Measurements from ENCODE around the gene JAG1. TPM values are rescaled to one million over a fixed set of nuclear protein-coding genes. Genes with fewer than 3 reads are reported as not detected.

Gene JAG1
- total RNA-seq, 1 donor from 2014 or later: 172 TPM

DNA sequence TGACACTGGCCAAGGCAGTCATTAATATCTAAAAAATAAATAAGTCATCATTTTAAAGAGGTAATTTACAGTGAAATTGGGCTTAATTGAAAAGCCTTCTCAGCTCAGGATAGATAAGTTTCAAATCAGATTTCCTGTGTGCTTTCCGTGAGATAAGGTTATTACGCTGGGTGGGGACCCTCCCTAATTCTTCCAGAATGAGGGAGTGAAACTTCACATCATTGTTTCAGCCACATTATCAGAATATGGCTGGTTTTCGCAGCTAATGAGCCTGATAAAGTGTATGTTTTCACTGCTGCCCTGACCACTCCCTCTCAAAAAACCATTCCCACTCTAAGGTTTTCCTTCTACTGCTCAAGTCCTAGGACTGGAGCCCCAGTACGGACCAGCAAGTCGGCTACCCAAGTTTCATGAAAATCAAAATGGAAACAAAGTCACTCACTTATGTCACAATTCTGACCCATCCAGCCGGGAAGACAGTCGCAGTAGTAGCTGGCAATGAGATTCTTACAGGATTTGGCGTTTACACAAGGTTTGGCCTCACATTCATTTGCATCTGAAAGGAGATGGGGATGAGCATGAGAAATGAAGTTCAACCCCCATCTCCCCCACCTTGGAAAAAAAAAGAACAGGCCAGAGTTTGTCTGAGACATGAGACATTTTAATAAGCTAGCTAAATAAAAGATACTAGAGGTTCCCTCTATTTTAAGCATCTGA, 24.6 kb downstream of the JAG1 start:
- peaks cover 71% of the 10 kb centered on the region for H3K36me3 Mint-ChIP-seq (ENCODE audit: low read depth, unreplicated experiment)

DNA sequence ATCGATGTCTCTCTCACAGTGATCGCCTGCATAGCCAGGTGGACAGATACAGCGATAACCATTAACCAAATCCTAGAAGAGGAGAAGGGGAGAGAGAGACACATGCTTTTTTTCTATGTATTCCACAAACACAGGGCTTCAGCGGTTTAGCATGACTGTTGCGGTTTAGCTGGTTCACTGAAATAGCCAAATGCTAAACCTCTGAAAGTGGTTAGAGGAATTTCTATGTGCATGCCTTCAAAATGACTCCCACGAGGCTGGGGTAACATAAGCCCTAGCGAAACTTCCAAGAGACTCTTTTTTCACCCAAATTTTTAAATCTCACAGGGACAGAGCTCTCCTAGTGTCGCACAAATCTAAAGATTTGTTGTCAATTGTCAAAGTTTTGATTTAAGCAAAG, 25.1 kb downstream of the JAG1 start:
- Mint-ChIP-seq H3K27ac (ENCODE audit: unreplicated experiment) (no peak overlapping the region), H3K4me3 (ENCODE audit: unreplicated experiment) (peak overlapping the region; percentile 44), H3K36me3 (ENCODE audit: low read depth, unreplicated experiment) (peaks cover 74% of the 10 kb centered on the region), H3K4me1 (ENCODE audit: unreplicated experiment) (peaks cover 8% of the 10 kb centered on the region), H3K27me3 (ENCODE audit: unreplicated experiment) (peaks cover 5% of the 10 kb centered on the region), H3K9me3 (ENCODE audit: unreplicated experiment) (no peaks in the 10 kb centered on the region)
- DNase-seq (ENCODE audit: low spot score): no peak
- TF ChIP-seq, protein P1, sequence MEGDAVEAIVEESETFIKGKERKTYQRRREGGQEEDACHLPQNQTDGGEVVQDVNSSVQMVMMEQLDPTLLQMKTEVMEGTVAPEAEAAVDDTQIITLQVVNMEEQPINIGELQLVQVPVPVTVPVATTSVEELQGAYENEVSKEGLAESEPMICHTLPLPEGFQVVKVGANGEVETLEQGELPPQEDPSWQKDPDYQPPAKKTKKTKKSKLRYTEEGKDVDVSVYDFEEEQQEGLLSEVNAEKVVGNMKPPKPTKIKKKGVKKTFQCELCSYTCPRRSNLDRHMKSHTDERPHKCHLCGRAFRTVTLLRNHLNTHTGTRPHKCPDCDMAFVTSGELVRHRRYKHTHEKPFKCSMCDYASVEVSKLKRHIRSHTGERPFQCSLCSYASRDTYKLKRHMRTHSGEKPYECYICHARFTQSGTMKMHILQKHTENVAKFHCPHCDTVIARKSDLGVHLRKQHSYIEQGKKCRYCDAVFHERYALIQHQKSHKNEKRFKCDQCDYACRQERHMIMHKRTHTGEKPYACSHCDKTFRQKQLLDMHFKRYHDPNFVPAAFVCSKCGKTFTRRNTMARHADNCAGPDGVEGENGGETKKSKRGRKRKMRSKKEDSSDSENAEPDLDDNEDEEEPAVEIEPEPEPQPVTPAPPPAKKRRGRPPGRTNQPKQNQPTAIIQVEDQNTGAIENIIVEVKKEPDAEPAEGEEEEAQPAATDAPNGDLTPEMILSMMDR (IDR thresholded peaks at IDR 0.05; ENCODE audit: unreplicated experiment): no peak

More for the DNA sequence above, 24.6 kb downstream of the JAG1 start:
- Mint-ChIP-seq H3K4me1 (ENCODE audit: unreplicated experiment) (peaks cover 11% of the 10 kb centered on the region), H3K27me3 (ENCODE audit: unreplicated experiment) (peaks cover 9% of the 10 kb centered on the region), H3K27ac (ENCODE audit: unreplicated experiment) (no peak overlapping the region), H3K9me3 (ENCODE audit: unreplicated experiment) (no peaks in the 10 kb centered on the region), H3K4me3 (ENCODE audit: unreplicated experiment) (no peak overlapping the region)
- no peak for DNase-seq (ENCODE audit: low spot score)
- TF ChIP-seq, protein P1 (IDR thresholded peaks at IDR 0.05; ENCODE audit: unreplicated experiment): no peak

DNA sequence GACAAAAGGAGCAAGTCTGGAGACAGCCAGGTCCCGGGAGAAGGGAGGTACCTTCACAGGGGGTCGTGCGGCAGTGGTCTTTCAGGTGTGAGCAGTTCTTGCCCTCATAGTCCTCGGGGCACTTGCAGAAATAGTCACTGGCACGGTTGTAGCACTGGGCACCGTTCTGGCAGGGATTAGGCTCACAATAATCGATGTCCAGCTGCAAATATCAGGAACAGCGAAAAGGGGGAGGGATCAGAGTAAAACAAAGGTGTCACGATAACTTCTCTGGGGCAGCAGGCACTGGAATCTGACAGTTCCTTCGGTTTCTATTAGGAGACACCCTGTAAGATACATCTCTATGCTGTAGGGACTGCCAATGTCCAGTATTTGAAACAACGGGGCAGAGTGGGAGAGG, 25.9 kb downstream of the JAG1 start:
- Mint-ChIP-seq H3K9me3 (ENCODE audit: unreplicated experiment) (no peaks in the 10 kb centered on the region), H3K4me3 (ENCODE audit: unreplicated experiment) (peak overlapping the region; percentile 80), H3K27ac (ENCODE audit: unreplicated experiment) (no peak overlapping the region), H3K36me3 (ENCODE audit: low read depth, unreplicated experiment) (peaks cover 77% of the 10 kb centered on the region), H3K27me3 (ENCODE audit: unreplicated experiment) (peaks cover 7% of the 10 kb centered on the region), H3K4me1 (ENCODE audit: unreplicated experiment) (peaks cover 8% of the 10 kb centered on the region)
- no peak for DNase-seq (ENCODE audit: low spot score)
- TF ChIP-seq, protein P1 (IDR thresholded peaks at IDR 0.05; ENCODE audit: unreplicated experiment): no peak

DNA sequence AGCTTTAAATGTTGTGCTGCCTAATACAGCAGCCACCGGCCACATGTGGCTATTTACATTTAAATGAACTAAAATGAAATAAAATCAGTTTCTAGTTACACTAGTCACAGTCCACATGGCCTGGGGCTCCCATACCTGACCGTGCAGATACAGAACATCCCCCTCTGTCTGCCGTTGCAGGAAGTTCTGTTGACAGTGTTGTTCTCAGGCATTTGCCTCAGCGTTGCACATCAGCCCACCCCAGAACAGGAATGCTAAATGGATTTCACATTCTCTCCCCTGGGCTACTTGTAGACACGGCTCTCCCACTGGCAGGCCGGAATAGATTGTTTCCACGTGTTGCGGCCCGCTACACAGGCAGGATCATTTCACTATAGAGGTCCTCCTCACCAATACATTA, 26.3 kb downstream of the JAG1 start:
- peaks cover 8% of the 10 kb centered on the region for H3K4me1 Mint-ChIP-seq (ENCODE audit: unreplicated experiment)
- peak overlapping the region; percentile 80 for H3K4me3 Mint-ChIP-seq (ENCODE audit: unreplicated experiment)
- H3K27me3 Mint-ChIP-seq (ENCODE audit: unreplicated experiment): peaks cover 7% of the 10 kb centered on the region
- H3K36me3 Mint-ChIP-seq (ENCODE audit: low read depth, unreplicated experiment): peaks cover 79% of the 10 kb centered on the region
- no peaks in the 10 kb centered on the region for H3K9me3 Mint-ChIP-seq (ENCODE audit: unreplicated experiment)
- TF ChIP-seq, protein P1 (IDR thresholded peaks at IDR 0.05; ENCODE audit: unreplicated experiment): no peak
- H3K27ac Mint-ChIP-seq (ENCODE audit: unreplicated experiment): no peak overlapping the region
- DNase-seq (ENCODE audit: low spot score): no peak

DNA sequence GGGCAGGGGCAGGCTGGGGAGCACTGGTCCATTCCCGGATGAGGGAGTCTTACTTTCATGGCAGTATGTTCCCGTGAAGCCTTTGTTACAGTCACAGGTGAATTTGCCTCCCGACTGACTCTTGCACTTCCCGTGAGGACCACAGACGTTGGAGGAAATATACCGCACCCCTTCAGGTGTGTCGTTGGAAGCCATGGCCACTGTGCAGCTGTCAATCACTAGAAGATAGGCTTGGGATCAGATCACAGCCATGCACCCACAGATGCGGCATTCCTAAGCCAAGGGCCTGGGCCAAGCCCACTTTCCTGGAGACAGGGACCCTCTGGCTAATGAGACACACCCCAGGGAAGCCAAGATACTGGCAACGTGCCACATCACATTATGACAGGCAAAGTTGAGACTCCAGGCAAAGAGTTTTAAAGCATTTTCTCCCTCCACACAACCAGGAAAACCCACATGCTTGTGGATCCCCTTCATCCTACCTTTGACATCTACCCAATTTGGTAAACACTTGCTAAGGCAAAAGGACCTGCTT, 26.8 kb downstream of the JAG1 start:
- Mint-ChIP-seq H3K27me3 (ENCODE audit: unreplicated experiment) (peaks cover 7% of the 10 kb centered on the region), H3K4me3 (ENCODE audit: unreplicated experiment) (peak overlapping the region; percentile 80), H3K4me1 (ENCODE audit: unreplicated experiment) (peaks cover 8% of the 10 kb centered on the region), H3K36me3 (ENCODE audit: low read depth, unreplicated experiment) (peaks cover 80% of the 10 kb centered on the region), H3K9me3 (ENCODE audit: unreplicated experiment) (no peaks in the 10 kb centered on the region), H3K27ac (ENCODE audit: unreplicated experiment) (peak overlapping the region; percentile 10)
- DNase-seq (ENCODE audit: low spot score): no peak
- TF ChIP-seq, protein P1 (IDR thresholded peaks at IDR 0.05; ENCODE audit: unreplicated experiment): no peak
